GM12875 (cell line): Measurements from ENCODE around the gene YAP1.

Experiments used
- H3K4me3 ChIP-seq: one replicate; pipeline ENCODE4 v1.5.1; 2011; ENCODE audit warnings: low read depth, low read length, control low read depth
- CTCF ChIP-seq: IDR thresholded peaks from 2 replicates; pipeline ENCODE4 v1.5.1; 2011; ENCODE audit warnings: low read depth, mild to moderate bottlenecking, control low read depth, inconsistent platforms, low read length, moderate library complexity, borderline replicate concordance; ENCODE audit not compliant: insufficient read depth

YAP1 gene

DNA sequence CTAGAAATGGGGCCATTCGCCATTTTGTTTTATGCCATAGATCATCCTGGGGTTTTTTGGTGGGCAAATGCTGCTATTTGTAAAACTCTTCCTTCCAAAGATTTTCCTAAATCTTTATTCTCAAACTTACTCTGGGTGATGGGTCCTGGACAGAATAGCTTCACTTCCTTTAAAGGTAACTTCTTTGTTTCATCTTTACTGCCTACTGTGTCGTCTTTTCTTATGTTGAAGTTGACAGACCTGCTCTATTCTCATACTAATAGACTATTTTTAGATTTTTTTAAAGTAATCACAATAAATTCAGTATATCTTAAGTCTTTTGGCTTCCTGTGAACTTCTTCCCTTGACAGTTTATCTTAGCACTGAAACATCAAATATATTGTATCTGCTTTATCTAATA is 98.6 kb downstream of the YAP1 start:
- TF ChIP-seq CTCF: no peak
- H3K4me3 ChIP-seq: no peak overlapping the region

DNA sequence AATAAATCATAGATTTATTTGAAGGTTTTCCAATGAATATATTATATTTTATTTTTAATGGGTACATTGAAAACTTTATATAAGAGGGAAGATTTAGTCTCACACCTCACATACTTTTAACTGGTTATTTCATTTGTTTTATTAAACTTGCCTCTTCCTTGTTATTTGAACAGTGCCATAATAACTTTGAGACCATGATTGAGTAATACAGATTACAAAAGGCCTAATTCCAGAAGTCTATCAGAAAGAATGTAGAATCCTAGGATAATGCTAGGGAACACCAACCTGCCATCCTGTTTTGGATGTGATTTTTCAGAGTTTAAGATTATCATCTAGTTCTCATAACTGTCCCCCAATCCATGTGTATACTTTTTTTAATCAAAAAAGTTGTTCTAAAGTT is 104.4 kb downstream of the YAP1 start:
- H3K4me3 ChIP-seq: no peak overlapping the region
- no peak for TF ChIP-seq CTCF

DNA sequence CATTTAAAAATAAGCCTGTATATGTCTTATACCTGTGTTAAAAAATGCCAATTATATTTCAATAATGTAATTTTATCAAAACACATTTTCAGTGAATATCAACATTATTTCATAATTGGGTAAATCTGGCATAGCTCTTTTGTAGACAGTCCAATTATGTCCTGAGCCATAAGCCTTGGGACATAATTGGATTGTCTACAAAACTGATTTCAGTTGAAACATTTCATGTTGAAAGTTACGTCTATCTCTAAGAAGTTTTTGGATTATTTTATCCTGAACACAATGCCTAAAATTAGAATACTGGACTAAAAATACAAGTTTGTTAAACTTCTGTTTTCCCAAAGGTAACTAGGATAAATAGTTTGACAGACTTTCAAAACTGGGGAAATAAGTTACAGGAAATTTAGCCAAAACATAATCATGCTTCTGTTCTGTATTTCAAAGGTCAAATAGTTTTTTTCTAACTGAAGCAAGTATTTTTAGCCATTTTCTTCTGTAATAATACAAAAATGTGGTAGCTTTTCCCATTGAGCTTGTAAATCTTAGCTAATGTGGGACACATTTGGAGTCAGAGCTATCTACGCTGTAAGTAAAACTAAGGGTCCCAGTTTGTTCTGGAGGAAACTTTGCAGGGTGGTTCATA is 106.3 kb downstream of the YAP1 start:
- TF ChIP-seq CTCF: no peak
- H3K4me3 ChIP-seq: no peak overlapping the region

GRCh38 chr11:102220728-102221467 is 110.7 kb downstream of the YAP1 start:
- no peak for TF ChIP-seq CTCF
- no peak overlapping the region for H3K4me3 ChIP-seq

DNA sequence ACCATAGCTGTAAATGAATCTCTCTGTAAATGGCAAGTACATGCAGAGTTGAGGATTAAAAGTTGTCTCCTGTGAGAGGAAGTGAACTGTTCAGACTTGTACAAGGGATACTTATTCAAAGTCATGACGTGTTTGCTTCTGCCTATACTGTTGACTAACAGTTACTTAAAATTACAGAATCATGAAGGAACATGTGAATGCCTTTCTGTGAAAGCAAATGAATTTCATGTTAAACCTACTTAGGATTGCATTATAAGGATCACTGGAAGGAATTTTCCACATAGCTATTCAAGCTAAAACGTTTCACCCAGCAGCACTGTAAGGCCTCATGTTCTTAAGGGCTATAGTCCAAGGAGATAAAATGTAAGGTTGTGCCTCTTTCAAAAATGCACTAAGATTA is 113.6 kb downstream of the YAP1 start:
- TF ChIP-seq CTCF: no peak
- H3K4me3 ChIP-seq: no peak overlapping the region

- no peak overlapping the region for H3K4me3 ChIP-seq
- TF ChIP-seq CTCF: no peak
Measured at GRCh38 chr11:102225689-102226568, 115.7 kb downstream of the YAP1 start.
